ENCODE measurements around the gene CARD11. TPM values are rescaled to one million over a fixed set of nuclear protein-coding genes. Genes with fewer than 3 reads are reported as not detected.

CARD11 gene
- total RNA-seq: 100 to 1,000 TPM; 133 to 134 TPM

GRCh38 chr7:3043544-3044371, at the start of gene CARD11:
Gene CARD11, minus strand, starts transcription at chr7:3043867. Its CDS starts 85,361 bp downstream, at chr7:2958506.

Other genes starting within 250 kb of the CARD11 start
- gene GNA12, start 199.6 kb downstream of the CARD11 start, total RNA-seq: 10 to 100 TPM; 17.7 to 17.9 TPM

Measured in activated naive CD4-positive, alpha-beta T cell treated with anti-CD3 and anti-CD28 coated beads, Interleukin-2, amount 10 ng/mL, durations not matched to agents 5 hours and 36 hours (primary cell).